Thoracic aorta (tissue), 2 donors: ENCODE measurements around the gene CFH. TPM values are rescaled to one million over a fixed set of nuclear protein-coding genes. Genes with fewer than 3 reads are reported as not detected.
"Not testable (repeated sequence)": the region's sequence is repeated elsewhere in the genome, so short reads cannot be mapped to it uniquely, and the experiment has no call there.

Experiments used
- ATAC-seq: fragments of 150-250 bp; one replicate; pipeline ENCODE4 v1.8.0; 2017; ENCODE audit warnings: low read depth; ENCODE audit not compliant: insufficient number of reproducible peaks, low FRiP score
- DNase-seq: peaks from one replicate; pipeline ENCODE4 v3.0.0-alpha.2; 2020; ENCODE audit warnings: low spot score
- H3K27ac ChIP-seq, 2 donors: fragments of 200-600 bp; sonication (generic); 1 replicate in 1 of 2; 2 replicates in 1 of 2; pipeline ENCODE4 v1.5.1; 2016; ENCODE audit warnings: mild to moderate bottlenecking in 2 of 2, moderate library complexity in 2 of 2
- H3K27me3 ChIP-seq: fragments of 200-600 bp; sonication (generic); replicated peaks from 2 replicates; pipeline ENCODE4 v1.6.0; 2016; ENCODE audit warnings: mild to moderate bottlenecking; ENCODE audit not compliant: insufficient read depth
- H3K36me3 ChIP-seq: fragments of 200-600 bp; sonication (generic); one replicate; pipeline ENCODE4 v1.5.1; 2016
- H3K4me1 ChIP-seq, 2 donors: fragments of 200-600 bp; sonication (generic); 1 replicate in 1 of 2; 2 replicates in 1 of 2; pipeline versions ENCODE4 v1.5.1 to v1.6.0; 2016; ENCODE audit warnings: low read depth in 2 of 2, mild to moderate bottlenecking in 1 of 2; ENCODE audit not compliant: control insufficient read depth in 1 of 2
- H3K4me3 ChIP-seq: fragments of 200-600 bp; sonication (generic); 2 replicates; pipeline ENCODE4 v1.5.1; 2016; ENCODE audit warnings: mild to moderate bottlenecking
- H3K9me3 ChIP-seq: fragments of 200-600 bp; sonication (generic); 2 replicates; pipeline ENCODE4 v1.5.1; 2016
- CTCF ChIP-seq: fragments of 200-600 bp; sonication (generic); IDR thresholded peaks from one replicate; pipeline ENCODE4 v1.5.1; 2019; ENCODE audit warnings: antibody characterized with exemption
- total RNA-seq, 2 donors: library from RNA; depleted of rRNA; stranded (reverse); fragments of >200 nt; gene quantifications; one replicate each; pipeline versions ENCODE4 v1.1.0 to v1.2.3, GENCODE V29; 2016

Gene CFH
- total RNA-seq, 2 donors from 2014 or later: 381 to 467 TPM

GRCh38 chr1:196774603-196775002, 122.8 kb downstream of the CFH start, which contains the start of gene CFHR3:
CFHR3 (plus strand) TSS chr1:196774840; CDS start chr1:196774887, 47 bp downstream.
- H3K4me1 ChIP-seq: no peaks in the 10 kb centered on the region
- ATAC-seq (no peak), DNase-seq (no peak)
- no peak for TF ChIP-seq CTCF
- H3K9me3 ChIP-seq: no peaks in the 10 kb centered on the region
- H3K36me3 ChIP-seq: no peaks in the 10 kb centered on the region
- H3K27me3 ChIP-seq: no peaks in the 10 kb centered on the region
- no peak within 1 kb of the TSS for H3K27ac ChIP-seq
- H3K4me3 ChIP-seq: no peak within 1 kb of the TSS

- Histone ChIP-seq H3K9me3 (no peaks in the 10 kb centered on the region), H3K27me3 (no peaks in the 10 kb centered on the region), H3K4me3 (no peak overlapping the region), H3K27ac (no peak overlapping the region), H3K36me3 (no peaks in the 10 kb centered on the region), H3K4me1 (no peaks in the 10 kb centered on the region)
- no peak for ATAC-seq
- no peak for TF ChIP-seq CTCF
- no peak for DNase-seq
Measured at GRCh38 chr1:196777603-196778002, 125.8 kb downstream of the CFH start.

- no peak for ATAC-seq
Measured at GRCh38 chr1:196779093-196779492, 127.2 kb downstream of the CFH start.

GRCh38 chr1:196791252-196791651, 139.4 kb downstream of the CFH start:
- H3K4me3 ChIP-seq, H3K4me1 ChIP-seq, H3K9me3 ChIP-seq, H3K27ac ChIP-seq, ATAC-seq, DNase-seq, H3K36me3 ChIP-seq, H3K27me3 ChIP-seq: not testable (repeated sequence)

More at GRCh38 chr1:196779093-196779492, 127.2 kb downstream of the CFH start:
- no peak overlapping the region for H3K4me3 ChIP-seq
- no peaks in the 10 kb centered on the region for H3K27me3 ChIP-seq
- no peak for DNase-seq
- no peak for TF ChIP-seq CTCF
- no peak overlapping the region for H3K27ac ChIP-seq
- H3K9me3 ChIP-seq: no peaks in the 10 kb centered on the region
- no peaks in the 10 kb centered on the region for H3K4me1 ChIP-seq
- H3K36me3 ChIP-seq: no peaks in the 10 kb centered on the region

- not testable (repeated sequence) for DNase-seq, H3K36me3 ChIP-seq, H3K27ac ChIP-seq, H3K9me3 ChIP-seq, H3K4me3 ChIP-seq, H3K27me3 ChIP-seq, ATAC-seq, H3K4me1 ChIP-seq
Measured at GRCh38 chr1:196794103-196794502, 142.3 kb downstream of the CFH start.

Other genes with a start within 250 kb of the CFH start
- gene KCNT2, start 43.6 kb upstream of the CFH start, total RNA-seq: 10 to 100 TPM; 15.6 to 23.6 TPM
- gene CFHR3, start 122.8 kb downstream of the CFH start, total RNA-seq: under 1 TPM in 1 of 2 donors, not detected in 1; 0.81 TPM
- not detected for gene CFHR1, start 167.7 kb downstream of the CFH start, total RNA-seq
- gene CFHR4, start 236.0 kb downstream of the CFH start, total RNA-seq: not detected